NT2/D1 (cell line): ENCODE results near the gene GUCY1A2.

Source experiments
- SUZ12 ChIP-seq: IDR thresholded peaks from 2 replicates; pipeline ENCODE4 v1.6.1; 2011; ENCODE audit not compliant: insufficient read length, insufficient read depth; ENCODE audit errors: extremely low read depth
- YY1 ChIP-seq: IDR thresholded peaks from 2 replicates; pipeline ENCODE4 v1.6.1; 2011; ENCODE audit not compliant: insufficient read length, insufficient read depth
- ZNF274 ChIP-seq: IDR thresholded peaks from 2 replicates; pipeline ENCODE4 v1.6.1; 2011; ENCODE audit warnings: mild to moderate bottlenecking, low read depth, low read length

DNA sequence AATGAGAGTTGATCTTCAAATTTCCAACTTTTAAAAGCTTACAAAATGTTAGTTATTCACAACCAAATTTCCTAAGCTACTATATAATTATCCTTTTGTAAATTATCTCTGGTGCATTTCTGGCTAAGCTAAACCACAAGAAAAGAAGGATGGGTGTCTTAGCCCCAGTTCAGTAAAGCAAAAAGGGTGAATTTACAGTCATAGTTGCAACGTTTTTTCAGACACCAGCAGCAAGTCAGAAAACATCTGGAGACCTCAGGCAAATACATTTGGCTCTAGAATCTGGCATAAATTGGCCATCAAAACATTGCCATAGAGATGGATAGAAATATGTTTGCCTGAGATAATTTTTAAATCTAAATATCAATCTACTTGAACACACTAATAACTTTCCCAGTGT, 257.0 kb downstream of the GUCY1A2 start:
- no peak for TF ChIP-seq ZNF274
- TF ChIP-seq SUZ12 = no peak
- TF ChIP-seq YY1 = no peak
